HepG2 (cell line): ENCODE measurements around the gene UVSSA. TPM values are rescaled to one million over a fixed set of nuclear protein-coding genes. Genes with fewer than 3 reads are reported as not detected.

Experiments
- KLF16 ChIP-seq, 2 experiments: sonication (generic) in 1 of 2; formaldehyde crosslinking in 1 of 2; IDR thresholded peaks; 2 replicates each; pipeline versions ENCODE4 v1.6.1 to v1.8.0; 2016 to 2023; ENCODE audit warnings: missing genetic modification reagents in 2 of 2, missing compliant biosample characterization in 1 of 2
- NFYC ChIP-seq: IDR thresholded peaks from 2 replicates; pipeline ENCODE4 v1.6.1; 2016; ENCODE audit warnings: missing genetic modification reagents, missing compliant biosample characterization
- PRPF4 ChIP-seq: fragments of 200-400 bp; formaldehyde crosslinking; IDR thresholded peaks from 2 replicates; pipeline ENCODE4 v1.6.1; 2016; ENCODE audit warnings: low read length, low read depth; ENCODE audit not compliant: poor library complexity, severe bottlenecking
- RAD51 ChIP-seq: fragments of 450-650 bp; IDR thresholded peaks from 2 replicates; pipeline ENCODE4 v1.6.1; 2016; ENCODE audit warnings: borderline replicate concordance
- USF2 ChIP-seq, 2 experiments: sonication (generic) in 1 of 2; formaldehyde crosslinking in 1 of 2; IDR thresholded peaks; 2 replicates each; pipeline versions ENCODE4 v1.5.1 to v1.6.1; 2011 to 2020; ENCODE audit warnings: borderline replicate concordance in 1 of 2, low read depth in 1 of 2, low read length in 1 of 2, mild to moderate bottlenecking in 1 of 2, missing genetic modification reagents in 1 of 2, moderate library complexity in 1 of 2
- ZBTB2 ChIP-seq: sonication (generic); formaldehyde crosslinking; IDR thresholded peaks from 2 replicates; pipeline ENCODE4 v1.8.0; 2022; ENCODE audit warnings: low read depth, missing genetic modification reagents
- ZNF256 ChIP-seq: sonication (generic); formaldehyde crosslinking; conservative IDR thresholded peaks from 2 replicates; pipeline ENCODE4 v1.4.0; 2020; ENCODE audit warnings: missing genetic modification reagents
- ZNF432 ChIP-seq: sonication (generic); formaldehyde crosslinking; IDR thresholded peaks from 2 replicates; pipeline ENCODE4 v1.5.0; 2020; ENCODE audit warnings: missing genetic modification reagents, mild to moderate bottlenecking, borderline replicate concordance
- ZNF674 ChIP-seq: sonication (generic); formaldehyde crosslinking; IDR thresholded peaks from 2 replicates; pipeline ENCODE4 v1.5.0; 2020; ENCODE audit warnings: low read depth, mild to moderate bottlenecking, missing genetic modification reagents
- polyA plus RNA-seq, 8 experiments: library from polyadenylated mRNA; depleted of rRNA in 3 of 8; stranded (reverse) in 7 of 8; unstranded in 1 of 8; fragments of >200 nt; fragmentation: Illumina TruSeq in 4 of 8; extraction: Trizol in 4 of 8; gene quantifications; 2 replicates each; pipeline versions ENCODE4 v1.2.1 to v1.2.3, GENCODE V29; 2011 to 2016; ENCODE audit warnings: low read depth in 4 of 8, missing spikeins in 1 of 8, mixed read lengths in 1 of 8; ENCODE audit not compliant: insufficient read depth in 1 of 8
- total RNA-seq, 5 experiments: library from RNA; depleted of rRNA; stranded (reverse); fragments of >200 nt; fragmentation: Illumina TruSeq; extraction: Trizol; gene quantifications; 2 replicates each; pipeline ENCODE4 v1.2.3, GENCODE V29; 2016; ENCODE audit warnings: low read depth in 1 of 5
- TF ChIP-seq, protein P1 (sequence below): sonication (generic); formaldehyde crosslinking; IDR thresholded peaks from 2 replicates; pipeline ENCODE4 v1.5.0; 2020; ENCODE audit warnings: mild to moderate bottlenecking, missing genetic modification reagents
- TF ChIP-seq, protein P2 (sequence below): sonication (generic); formaldehyde crosslinking; conservative IDR thresholded peaks from 2 replicates; pipeline ENCODE4 v1.4.0; 2020; ENCODE audit warnings: missing genetic modification reagents
- TF ChIP-seq, protein P3 (sequence below): sonication (generic); formaldehyde crosslinking; IDR thresholded peaks from 2 replicates; pipeline ENCODE4 v1.5.0; 2020; ENCODE audit warnings: mild to moderate bottlenecking, missing genetic modification reagents, moderate library complexity

UVSSA gene
- total and polyA plus RNA-seq, 2 of the 13 experiments (the other 11 are each of a cell fraction or from before 2014, with no cell fraction given): 4.6 to 8.4 TPM

GRCh38 chr4:1411436-1412375, 64.7 kb downstream of the UVSSA start (continued):
- TF ChIP-seq ZNF674 (CRISPR knock-in tag) (no peak), ZNF432 (CRISPR knock-in tag) (no peak), NFYC (CRISPR knock-in tag) (no peak), ZNF256 (CRISPR knock-in tag) (no peak), PRPF4 (no peak), ZBTB2 (CRISPR knock-in tag) (no peak), RAD51 (peak; percentile 63; the same call in 1 of the 2 replicates), USF2 (IDR thresholded peaks at IDR 0.05; ENCODE audit: low read depth, low read length) (peak; percentile 53; the same call in 1 of the 2 replicates), USF2 (CRISPR knock-in tag; IDR thresholded peaks at IDR 0.05; ENCODE audit: borderline replicate concordance) (no peak), KLF16 (CRISPR knock-in tag; IDR thresholded peaks at IDR 0.05) (no peak)
- TF ChIP-seq, protein P1, sequence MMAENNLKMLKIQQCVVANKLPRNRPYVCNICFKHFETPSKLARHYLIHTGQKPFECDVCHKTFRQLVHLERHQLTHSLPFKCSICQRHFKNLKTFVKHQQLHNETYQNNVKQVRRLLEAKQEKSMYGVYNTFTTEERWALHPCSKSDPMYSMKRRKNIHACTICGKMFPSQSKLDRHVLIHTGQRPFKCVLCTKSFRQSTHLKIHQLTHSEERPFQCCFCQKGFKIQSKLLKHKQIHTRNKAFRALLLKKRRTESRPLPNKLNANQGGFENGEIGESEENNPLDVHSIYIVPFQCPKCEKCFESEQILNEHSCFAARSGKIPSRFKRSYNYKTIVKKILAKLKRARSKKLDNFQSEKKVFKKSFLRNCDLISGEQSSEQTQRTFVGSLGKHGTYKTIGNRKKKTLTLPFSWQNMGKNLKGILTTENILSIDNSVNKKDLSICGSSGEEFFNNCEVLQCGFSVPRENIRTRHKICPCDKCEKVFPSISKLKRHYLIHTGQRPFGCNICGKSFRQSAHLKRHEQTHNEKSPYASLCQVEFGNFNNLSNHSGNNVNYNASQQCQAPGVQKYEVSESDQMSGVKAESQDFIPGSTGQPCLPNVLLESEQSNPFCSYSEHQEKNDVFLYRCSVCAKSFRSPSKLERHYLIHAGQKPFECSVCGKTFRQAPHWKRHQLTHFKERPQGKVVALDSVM (CRISPR knock-in tag): no peak
- TF ChIP-seq, protein P2, sequence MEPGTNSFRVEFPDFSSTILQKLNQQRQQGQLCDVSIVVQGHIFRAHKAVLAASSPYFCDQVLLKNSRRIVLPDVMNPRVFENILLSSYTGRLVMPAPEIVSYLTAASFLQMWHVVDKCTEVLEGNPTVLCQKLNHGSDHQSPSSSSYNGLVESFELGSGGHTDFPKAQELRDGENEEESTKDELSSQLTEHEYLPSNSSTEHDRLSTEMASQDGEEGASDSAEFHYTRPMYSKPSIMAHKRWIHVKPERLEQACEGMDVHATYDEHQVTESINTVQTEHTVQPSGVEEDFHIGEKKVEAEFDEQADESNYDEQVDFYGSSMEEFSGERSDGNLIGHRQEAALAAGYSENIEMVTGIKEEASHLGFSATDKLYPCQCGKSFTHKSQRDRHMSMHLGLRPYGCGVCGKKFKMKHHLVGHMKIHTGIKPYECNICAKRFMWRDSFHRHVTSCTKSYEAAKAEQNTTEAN (CRISPR knock-in tag): no peak
- TF ChIP-seq, protein P3, sequence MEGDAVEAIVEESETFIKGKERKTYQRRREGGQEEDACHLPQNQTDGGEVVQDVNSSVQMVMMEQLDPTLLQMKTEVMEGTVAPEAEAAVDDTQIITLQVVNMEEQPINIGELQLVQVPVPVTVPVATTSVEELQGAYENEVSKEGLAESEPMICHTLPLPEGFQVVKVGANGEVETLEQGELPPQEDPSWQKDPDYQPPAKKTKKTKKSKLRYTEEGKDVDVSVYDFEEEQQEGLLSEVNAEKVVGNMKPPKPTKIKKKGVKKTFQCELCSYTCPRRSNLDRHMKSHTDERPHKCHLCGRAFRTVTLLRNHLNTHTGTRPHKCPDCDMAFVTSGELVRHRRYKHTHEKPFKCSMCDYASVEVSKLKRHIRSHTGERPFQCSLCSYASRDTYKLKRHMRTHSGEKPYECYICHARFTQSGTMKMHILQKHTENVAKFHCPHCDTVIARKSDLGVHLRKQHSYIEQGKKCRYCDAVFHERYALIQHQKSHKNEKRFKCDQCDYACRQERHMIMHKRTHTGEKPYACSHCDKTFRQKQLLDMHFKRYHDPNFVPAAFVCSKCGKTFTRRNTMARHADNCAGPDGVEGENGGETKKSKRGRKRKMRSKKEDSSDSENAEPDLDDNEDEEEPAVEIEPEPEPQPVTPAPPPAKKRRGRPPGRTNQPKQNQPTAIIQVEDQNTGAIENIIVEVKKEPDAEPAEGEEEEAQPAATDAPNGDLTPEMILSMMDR (CRISPR knock-in tag): peak; percentile 16; the same call in 1 of the 2 replicates
